Fibroblast of the aortic adventitia (primary cell): ENCODE measurements around the gene RIC8B. TPM values are rescaled to one million over a fixed set of nuclear protein-coding genes. Genes with fewer than 3 reads are reported as not detected.
A peak's percentile ranks its signal among the peaks of the same experiment; 100 is the strongest.
"Not testable (repeated sequence)": the region's sequence is repeated elsewhere in the genome, so short reads cannot be mapped to it uniquely, and the experiment has no call there.

ENCODE experiments used
- DNase-seq: peaks from one replicate; pipeline ENCODE4 v3.0.0-alpha.2; 2010; ENCODE audit warnings: low read depth
- H3K4me3 ChIP-seq: 2 replicates; pipeline ENCODE4 v1.5.1; 2011; ENCODE audit warnings: low read depth, mild to moderate bottlenecking, control low read depth, low read length, moderate library complexity
- CTCF ChIP-seq: IDR thresholded peaks from 2 replicates; pipeline ENCODE4 v1.5.1; 2011; ENCODE audit warnings: mild to moderate bottlenecking, low read length, control low read depth, inconsistent platforms; ENCODE audit not compliant: insufficient read depth
- total RNA-seq: library from RNA; depleted of rRNA; stranded (reverse); fragments of >200 nt; gene quantifications from 2 replicates; pipeline ENCODE4 v1.2.3, GENCODE V29; 2012; ENCODE audit warnings: low replicate concordance

The RIC8B gene
- total RNA-seq, 1 donor: 15.0 TPM

GRCh38 chr12:106918746-106919145 is 144.3 kb downstream of the RIC8B start:
- H3K4me3 ChIP-seq: no peak overlapping the region
- TF ChIP-seq CTCF: peak; percentile 51
- DNase-seq: peak; percentile 14

- peak; percentile 65 for TF ChIP-seq CTCF
- no peak overlapping the region for H3K4me3 ChIP-seq
- peak; percentile 77 for DNase-seq
These were observed 145.5 kb downstream of the RIC8B start for GRCh38 chr12:106919910-106920544.

GRCh38 chr12:106921976-106922375 is 147.5 kb downstream of the RIC8B start:
- not testable (repeated sequence) for H3K4me3 ChIP-seq, DNase-seq

- DNase-seq, H3K4me3 ChIP-seq: not testable (repeated sequence)
These were observed 149.1 kb downstream of the RIC8B start for GRCh38 chr12:106923594-106923993.

GRCh38 chr12:106924268-106924861 is 149.9 kb downstream of the RIC8B start:
- no peak for TF ChIP-seq CTCF
- peak; percentile 6 for DNase-seq
- H3K4me3 ChIP-seq: no peak overlapping the region

- TF ChIP-seq CTCF: no peak
- H3K4me3 ChIP-seq: no peak overlapping the region
- DNase-seq: no peak
These were observed 152.2 kb downstream of the RIC8B start for GRCh38 chr12:106926657-106927056.

GRCh38 chr12:106934277-106934676 is 159.8 kb downstream of the RIC8B start:
- no peak overlapping the region for H3K4me3 ChIP-seq
- TF ChIP-seq CTCF: no peak
- no peak for DNase-seq

Other genes with a start within 250 kb of the RIC8B start
- gene RFX4, start 191.7 kb upstream of the RIC8B start, total RNA-seq: not detected in 2 replicates
- 136 and 138 TPM in 2 replicates for gene TMEM263, start 181.2 kb downstream of the RIC8B start, total RNA-seq
- gene MTERF2, start 212.5 kb downstream of the RIC8B start, total RNA-seq: 5.2 and 7.4 TPM in 2 replicates